Stimulated activated naive CD4-positive, alpha-beta T cell treated with Interleukin-2 at 50 U/mL for 16 hours (primary cell): ENCODE data around the gene NHSL2.

Experiments
- DNase-seq: peaks from one replicate; lab custom pipeline; 2025; lab: John Stamatoyannopoulos, UW

NHSL2 gene

DNA sequence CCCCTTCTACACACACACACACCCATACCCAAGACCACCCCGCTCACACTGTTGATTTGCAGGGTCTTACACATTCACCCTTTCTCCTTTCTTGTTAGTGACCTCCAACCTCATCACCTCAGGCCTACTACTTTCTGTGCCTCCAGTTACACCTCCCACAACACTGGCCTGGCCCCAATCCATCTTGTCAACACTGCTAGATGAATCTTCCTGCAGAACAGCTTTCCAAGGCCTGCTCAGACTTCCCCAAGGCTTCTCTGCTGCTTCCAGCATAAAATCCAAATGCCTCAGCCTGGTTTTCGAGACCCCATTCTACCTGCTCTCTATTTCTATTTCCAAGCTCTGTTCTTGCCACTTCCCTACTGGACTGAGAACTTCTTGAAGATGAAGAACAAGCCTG lies 79.9 kb downstream of the NHSL2 start:
- DNase-seq: no peak

DNA sequence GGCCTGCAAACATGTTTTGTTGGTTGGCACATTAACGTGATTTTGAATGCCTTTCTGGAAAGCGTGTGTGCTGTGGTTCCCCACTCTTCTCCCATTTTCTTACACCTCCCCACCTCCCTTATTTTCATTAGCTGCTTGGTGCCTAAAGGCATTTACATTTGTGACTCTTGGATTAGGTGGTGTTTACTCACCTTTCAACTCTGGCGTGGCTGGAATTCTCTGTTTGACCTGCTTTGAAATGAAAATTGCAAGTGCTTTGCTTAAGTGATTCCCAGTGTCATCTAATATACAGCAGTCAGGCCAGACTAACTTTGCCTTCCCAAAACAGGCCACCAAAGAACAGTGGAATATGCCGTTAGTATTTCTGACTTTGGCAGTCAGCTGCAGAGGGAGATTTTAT lies 80.5 kb downstream of the NHSL2 start:
- no peak for DNase-seq

DNA sequence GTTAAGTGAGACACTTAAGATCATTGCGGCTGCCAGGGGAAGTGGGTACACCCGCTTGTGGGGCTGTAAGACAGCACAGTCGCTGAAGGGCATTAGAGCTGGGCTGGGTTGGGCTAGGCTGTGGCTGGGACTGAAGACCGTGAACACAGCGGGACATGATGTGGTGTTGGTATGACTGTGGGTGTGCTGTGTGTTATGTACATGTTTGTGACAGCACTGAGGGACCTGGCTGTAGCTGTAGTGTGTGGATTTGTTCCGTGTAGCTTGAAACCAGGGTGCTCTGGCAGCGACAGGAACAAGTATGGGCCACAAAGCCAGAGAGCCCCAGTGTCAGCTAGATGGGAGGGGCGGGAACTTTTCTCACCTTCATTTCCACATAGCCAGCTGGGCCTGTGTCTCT lies 82.1 kb downstream of the NHSL2 start:
- peak; percentile 12 for DNase-seq

DNA sequence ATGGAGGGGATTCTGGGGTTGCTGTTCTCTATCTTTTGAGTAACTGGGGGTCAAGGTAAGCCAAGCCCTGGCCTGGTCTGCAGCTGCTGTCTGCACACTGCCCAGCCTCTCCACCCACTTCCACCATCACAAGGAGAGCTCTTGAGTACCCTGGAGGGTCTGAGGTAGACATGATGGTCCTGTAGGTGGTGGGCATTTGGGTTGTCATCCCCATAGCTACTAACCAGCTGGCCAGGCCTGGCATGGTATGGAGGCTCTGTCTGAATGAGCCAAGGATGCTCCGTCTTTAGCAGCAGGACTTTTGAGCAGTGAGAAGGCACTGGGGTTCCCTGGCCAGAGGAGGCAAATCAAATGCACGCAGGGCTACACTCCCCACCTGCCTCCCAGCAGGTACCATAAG lies 82.7 kb downstream of the NHSL2 start:
- no peak for DNase-seq

DNA sequence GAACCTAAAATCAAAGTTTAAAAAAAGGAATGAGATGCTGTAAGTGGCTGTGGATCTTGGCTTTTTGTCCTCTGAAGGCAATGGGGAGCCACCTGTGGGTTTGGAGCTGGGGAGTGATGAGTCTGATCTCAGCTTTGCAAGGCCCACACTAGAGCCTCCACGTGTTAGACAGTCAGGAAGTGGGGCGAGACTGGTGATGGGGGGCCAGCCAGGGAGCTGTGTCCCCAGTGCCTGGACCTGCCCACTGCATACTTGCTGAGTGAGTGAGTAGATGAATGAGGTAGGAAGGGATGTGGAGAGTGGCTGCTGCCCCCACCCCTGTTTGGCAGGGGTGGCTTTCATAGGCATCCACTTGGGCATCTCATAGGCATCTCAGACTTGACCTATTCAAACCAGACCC lies 84.0 kb downstream of the NHSL2 start:
- no peak for DNase-seq

DNA sequence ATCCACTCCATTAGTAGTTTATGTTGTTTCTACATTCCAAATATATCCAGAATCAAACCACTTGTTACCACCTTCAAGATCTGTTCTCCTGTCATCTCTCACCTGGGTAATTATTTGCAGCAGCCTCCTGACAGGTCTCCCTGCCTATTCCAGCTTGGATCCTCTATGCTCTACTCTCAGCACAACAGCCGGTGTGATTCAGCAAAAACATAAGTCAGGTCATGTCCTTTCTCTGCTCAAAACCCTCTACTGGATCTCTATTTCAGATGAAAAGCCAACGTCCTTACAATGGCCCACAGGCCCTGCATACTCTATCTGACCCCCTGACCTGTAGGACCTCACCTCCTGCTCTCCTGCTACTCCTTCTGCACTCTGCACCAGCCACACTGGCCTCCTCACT lies 84.5 kb downstream of the NHSL2 start:
- no peak for DNase-seq

DNA sequence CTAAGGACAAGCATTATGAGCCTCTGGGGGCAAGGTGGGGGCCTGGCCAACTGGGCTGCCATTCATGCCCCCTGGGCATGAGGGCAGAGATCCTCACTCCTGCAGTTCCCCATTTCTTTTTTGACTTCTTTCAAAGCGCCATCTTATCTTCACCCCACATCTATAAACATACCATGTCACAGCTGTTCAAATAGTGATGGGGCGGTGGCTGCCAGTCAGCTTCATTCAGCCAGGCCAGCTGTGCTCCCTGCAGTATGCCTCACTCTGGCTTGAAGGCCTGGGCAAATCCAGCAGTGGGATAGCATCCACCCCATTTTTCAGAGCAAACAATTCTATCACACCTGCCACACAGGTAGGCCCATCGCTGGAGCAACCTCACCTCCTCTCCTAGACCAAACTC lies 85.5 kb downstream of the NHSL2 start:
- DNase-seq: no peak

DNA sequence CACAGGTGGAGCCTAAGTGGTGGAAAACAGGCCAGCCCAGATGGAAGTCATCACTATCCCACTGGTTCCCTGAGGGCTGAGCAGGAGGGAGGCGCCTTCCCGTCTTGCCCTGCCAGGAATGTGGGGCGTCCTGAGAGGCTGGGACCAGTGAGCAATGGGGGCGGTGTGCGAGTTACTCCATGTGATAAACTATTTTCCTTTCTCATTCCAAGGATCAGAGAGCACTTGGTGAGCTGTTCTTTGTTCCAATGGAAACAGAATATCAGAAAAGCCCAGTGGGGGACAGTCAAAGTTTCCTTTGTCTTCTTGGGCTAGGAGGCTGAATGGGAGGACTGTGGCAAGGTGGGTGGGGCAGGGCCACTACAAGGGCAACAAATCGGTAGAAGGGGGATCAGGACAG lies 86.2 kb downstream of the NHSL2 start:
- no peak for DNase-seq

DNA sequence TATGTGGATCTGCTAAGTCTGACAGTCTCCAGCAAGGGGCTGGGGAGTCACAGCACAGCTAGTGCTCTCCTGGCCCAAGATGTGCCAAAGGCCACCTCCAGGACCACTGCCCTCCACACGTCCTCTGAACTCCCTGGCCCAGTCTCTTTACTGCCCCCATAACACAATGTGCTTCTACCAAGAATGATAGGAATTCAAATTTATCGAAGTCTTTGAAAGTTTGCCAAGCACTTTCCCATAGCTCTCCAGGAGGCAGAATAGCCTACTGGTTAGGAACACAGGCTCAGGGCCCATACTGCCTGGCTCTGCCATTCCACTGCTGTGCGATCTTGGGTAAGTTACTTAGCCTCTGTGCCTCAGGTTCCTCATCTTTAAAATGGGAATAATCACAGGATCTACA lies 86.7 kb downstream of the NHSL2 start:
- no peak for DNase-seq

DNA sequence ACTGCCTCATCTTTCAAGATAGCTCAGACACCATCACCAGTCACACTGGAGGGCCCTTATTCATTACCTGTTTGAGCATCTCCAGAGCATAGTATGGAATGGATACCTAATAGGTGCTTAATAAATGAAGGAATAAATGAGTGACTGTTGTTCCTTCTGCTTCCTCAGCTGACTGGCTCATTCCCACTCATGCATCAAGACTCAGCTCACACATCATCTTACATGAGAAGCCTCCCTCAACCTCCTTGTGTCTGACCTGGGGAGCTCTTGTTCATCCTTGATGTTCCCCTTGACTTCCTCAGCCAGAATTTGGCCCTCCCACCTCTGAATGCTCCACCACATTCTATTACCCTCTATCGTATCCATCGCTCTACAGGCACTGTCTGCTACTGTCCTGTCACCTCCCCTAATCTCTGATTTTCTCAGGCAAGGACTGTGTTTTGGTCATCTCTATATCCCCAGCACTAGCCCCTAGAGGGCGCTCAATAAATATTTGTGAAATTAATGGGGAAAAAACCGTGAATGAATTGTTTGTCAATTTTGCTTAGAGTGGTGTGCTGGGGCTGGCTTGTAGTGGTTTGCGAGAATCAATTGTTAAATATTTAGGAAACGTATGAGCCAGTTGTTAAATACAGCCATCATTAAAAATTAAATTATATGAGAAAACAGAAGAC lies 88.3 kb downstream of the NHSL2 start:
- DNase-seq: peak; percentile 1

DNA sequence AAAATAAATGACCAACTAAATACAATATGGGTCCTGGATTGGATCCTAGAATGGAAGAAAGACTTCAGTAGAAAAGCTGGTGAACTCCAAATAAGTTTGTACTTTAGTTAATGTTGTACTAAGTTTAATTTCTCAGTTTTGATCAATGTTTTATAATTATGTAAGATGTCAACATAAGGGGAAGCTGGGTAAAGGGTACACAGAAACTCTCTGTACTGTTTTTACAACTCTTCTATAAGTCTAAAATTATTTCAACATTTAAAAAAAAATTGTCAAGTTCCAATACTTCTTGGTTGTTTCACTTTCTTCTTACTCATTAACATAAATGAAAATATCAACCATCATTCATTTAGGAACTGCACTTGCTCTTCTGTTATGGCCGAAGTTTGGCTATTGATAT lies 88.9 kb downstream of the NHSL2 start:
- no peak for DNase-seq

DNA sequence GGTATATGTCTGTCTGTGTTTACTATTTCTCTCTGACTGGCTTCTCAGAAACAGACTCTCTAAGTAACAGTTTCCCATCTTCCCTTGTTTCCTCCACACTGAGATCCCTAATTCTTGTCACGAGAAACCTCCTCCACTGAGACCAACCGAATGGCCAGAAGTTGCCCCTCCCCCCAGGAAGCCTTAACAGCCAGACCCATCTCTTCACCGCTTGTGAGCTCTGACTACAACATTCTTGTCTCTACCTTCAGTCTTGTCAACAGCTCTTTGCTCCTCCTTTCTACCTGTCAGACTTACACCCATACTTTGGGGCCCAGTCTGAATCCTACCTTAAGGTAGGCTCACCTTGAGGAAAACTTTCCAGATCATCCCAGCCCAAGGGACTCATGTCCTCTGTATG lies 90.8 kb downstream of the NHSL2 start:
- DNase-seq: no peak

DNA sequence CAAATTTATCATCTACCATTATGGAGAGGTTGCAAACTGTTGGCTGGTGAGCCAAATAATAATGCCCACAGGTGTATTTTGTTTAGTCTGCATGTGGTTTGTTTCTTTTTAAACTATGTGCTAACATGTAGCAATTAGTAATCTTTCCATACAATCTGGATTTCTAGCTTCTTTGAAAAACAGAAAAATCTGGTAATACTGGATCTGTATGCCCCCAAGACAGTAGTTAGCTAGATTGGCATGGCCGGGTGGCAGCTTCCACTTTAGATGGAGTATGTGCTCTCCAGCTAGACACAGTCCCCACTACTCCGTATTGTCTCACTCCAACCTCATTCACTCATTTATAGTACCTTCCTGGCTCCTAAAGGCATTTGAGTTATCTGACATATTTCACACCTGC lies 91.3 kb downstream of the NHSL2 start:
- no peak for DNase-seq

DNA sequence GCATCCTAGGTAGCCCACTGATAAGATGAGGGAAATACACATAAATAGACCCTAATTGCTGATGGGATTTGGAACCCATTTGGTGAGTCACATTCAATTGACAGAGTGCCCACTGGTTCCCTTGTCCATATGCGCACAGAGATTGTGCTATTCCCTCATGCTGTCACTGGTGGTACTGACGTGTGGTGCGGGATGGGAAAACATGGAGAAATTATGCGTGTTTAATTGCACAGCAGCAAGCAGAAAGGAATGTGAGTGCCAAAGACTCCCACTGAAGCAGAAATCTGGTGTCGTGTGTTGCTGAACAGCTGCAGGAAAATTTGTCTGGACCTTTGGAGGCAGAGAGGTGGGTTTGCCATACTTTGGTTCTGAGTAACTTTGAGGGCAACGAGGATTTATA lies 92.2 kb downstream of the NHSL2 start:
- DNase-seq: no peak

DNA sequence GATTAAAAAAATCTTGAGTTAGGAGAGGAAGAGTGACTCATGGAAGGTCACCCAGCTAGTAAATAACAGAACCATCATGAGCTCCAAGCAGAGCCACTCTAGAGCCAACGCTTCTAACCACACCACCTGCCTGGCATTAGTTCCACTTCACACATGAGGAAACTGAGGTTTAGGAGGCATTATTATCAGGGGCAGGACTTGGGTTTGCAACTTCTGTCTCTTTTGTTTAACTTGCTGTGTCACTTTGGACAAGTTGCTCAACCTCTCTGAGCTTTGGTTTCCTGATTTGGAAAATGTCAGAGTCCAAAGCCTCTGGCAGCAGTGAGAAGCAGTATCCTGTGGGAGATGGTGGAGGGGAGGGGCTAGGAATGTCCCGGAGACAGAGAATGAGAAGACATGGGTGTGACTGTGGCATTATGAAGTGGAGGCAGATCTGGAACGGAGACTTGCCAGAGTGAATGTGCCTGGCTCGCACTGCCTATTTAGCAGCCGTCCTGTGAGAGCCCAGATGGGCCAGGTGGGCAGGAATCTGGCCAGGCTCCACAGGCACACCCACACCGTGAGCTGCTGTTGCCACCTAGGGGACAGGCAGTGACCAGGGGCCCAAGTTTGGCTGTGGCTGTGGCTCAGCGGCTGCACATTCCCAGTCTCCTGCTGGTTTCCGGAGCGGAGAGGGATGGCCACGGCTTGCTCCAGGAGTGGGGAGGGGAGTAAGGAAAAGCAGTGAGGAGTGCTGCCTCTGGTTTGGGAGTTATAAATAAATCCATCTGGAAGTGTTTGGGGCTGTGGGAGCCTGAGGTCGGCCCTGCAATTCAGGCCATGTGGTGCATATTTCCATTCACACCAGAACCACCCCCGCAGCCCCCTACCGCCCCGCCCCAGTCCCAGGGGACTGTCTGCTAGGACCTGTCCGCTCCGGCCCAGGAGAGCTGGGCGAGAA lies 93.4 kb downstream of the NHSL2 start:
- no peak for DNase-seq

DNA sequence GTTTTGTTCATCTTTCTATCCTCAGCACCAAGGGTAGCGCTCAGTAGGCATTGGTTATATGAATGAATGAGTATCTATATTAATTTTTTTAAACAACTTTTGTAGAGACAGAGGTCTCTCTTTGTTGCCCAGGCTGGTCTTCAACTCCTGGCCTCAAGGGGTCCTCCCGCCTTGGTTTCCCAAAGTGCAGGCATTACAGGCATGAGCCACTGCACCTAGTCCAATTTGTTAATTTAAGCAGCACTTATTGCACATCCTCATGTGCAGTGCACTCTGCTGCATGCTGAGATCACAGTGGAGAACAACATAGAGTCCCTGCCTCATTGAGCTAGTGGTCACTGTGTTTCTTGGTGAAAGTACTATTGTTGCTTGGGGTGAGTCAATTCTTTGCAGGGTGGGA lies 94.4 kb downstream of the NHSL2 start:
- DNase-seq: no peak

DNA sequence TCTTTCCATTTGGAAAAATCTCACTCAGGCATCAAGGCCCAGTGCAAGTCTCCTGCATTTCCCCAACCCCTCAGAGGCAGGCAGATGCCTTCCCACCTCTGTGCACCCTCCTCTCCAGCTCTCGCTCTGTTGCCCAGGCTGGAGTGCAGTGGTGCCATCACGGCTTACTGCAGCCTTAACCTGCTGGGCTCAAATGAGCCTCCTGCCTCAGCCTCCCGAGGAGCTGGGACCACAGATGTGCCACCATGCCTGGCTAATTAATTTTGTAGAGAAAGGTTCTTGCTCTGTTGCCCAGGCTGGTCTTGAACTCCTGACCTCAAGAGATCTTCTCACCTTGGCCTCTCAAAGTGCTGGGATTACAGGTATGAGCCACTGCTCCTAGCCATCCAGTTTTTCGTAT lies 95.8 kb downstream of the NHSL2 start:
- DNase-seq: no peak

DNA sequence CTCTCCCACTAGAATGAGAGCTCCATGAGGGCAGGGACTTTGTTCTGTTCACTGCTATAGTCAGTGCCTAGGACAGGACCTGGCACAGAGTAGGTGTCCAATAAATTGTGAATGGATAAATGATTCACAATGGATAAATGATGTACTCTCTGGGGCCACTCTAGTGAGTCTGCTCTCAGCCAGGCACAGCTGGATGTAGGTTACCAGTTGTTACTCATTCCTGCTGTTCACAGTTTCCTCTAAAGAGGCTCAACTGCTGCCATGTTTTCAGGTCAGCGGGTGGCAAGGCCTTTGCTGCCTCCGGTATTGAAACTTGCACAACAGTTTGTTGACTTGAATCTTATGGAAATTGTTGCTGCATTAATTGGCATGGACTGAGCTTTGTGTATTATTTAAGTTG lies 99.1 kb downstream of the NHSL2 start:
- DNase-seq: no peak

DNA sequence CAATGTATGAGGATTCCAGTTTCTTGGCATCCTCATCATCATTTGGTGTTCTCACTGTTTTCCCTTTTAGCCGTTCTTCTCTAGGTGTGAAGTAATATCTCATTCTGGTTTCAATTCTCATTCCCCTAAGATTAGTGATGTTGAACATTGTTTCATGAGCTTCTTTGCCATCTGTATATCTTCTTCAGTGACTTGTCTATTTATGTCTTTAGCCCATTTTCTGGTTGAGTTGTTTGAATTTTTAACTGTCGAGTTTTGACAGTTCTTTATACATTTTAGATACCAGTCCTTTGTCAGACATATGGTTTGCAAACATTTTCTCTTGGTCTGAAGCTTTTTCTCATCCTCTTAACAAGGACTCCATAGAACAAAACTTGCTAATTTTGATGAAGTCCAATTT lies 101.1 kb downstream of the NHSL2 start:
- no peak for DNase-seq

DNA sequence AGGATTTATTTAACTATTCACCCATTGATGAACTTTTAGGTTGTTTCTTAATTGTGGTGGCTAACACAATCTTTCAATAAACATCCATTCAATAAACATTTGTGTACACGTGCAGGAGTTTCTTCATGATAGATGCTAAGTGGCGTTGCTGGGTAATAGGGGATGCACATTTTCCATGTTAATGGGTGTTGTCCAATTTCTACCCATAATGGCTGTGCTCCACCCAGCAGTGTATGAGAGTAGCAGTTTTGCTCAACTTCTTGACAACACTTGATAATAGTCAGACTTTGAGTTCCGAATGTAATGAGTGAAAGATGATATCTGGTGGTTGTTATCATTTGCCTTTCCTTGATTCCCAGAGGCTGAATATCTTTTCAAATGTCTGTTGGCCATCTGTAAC lies 104.7 kb downstream of the NHSL2 start:
- DNase-seq: no peak

DNA sequence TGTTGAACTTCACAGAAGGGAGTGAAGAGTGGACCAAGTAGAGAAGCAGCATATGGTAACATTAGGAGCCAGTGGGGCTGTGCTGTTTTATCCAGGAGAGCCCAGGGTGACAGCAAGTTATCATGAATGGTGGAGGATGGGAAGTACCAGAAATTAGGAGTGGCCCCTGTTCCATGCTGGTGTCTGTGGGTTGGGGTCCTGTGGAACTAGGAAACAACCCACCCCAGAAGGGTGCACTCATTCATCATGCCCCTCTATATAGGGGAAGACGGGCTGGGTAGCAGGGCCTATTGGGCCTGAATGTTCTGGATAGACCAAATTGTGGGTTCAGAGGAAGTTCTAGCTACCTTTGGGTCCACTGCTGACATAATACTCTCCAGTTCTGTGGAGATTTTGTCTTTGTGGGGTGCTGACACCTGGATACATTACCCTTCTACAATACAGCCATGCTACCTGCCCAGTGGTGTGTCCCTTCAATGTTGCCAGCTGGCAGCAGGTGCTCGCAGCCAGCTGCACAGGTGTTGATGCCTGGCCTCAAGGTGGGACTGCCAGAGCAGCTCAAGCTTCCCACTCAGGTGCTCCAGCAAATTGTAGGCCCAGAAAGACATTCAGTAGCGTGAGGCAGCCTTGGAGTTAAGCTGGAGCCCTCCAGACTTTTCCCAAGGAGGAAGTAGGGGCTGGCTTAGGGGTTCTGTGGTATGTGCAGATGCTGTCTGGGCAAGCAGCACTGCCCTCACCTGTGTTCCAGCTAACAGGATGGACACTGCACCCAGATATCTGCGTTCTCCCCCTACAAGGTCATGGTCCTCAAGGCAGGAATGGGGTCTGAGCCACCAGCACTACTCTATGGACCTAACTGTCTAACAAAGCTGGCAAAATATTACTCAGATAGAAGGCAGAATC lies 106.5 kb downstream of the NHSL2 start:
- DNase-seq: no peak

DNA sequence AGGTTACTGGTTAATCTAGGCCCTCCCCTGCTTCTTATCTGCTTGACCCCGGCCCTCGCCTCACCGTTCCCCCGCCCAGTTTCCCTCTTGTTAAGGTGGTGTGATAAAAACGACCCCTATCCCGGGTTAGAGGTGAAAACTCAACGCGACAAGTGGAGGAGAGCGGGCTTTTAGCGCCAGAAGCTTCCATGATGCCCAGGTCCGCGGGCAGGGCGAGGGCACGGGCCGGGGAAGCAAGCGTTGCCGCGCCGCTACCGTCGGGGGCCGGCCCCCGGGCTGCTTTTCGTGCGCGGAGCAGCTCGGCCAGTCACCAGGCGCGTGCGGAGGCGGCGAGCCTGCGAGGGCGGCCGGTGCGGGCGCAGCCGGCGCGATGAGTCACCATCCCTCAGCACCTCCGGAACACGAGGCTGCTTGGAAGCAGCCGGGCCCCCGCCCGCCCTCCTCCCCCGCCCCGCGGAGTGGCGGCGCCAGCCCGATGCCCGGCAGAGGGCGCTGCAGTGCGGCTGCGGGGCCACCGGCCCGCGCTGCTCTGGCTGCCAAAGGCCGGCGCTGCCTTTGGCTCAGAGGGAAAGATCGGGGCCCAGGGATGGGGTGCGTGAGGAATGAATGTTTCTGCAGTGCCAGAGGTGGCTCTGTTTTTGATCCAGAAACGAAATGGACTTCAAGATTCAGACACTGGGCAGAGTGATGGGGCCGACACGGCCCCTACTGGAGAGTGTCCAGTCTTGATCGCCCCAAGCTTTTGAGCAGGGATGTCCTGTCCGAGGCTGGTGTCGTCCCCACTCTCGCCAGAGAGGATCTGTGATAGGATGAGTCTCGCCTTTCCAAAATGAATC lies 107.8 kb downstream of the NHSL2 start:
- DNase-seq: peak; percentile 78
